C1 segment of cervical spinal cord (tissue), 14 donors: ENCODE measurements around the gene FRAS1.
"Not testable (repeated sequence)": the region's sequence is repeated elsewhere in the genome, so short reads cannot be mapped to it uniquely, and the experiment has no call there.

Source experiments
- DNase-seq, 14 donors: peaks; one replicate each; lab custom pipeline; 2025; lab: John Stamatoyannopoulos, UW

The FRAS1 gene

DNA sequence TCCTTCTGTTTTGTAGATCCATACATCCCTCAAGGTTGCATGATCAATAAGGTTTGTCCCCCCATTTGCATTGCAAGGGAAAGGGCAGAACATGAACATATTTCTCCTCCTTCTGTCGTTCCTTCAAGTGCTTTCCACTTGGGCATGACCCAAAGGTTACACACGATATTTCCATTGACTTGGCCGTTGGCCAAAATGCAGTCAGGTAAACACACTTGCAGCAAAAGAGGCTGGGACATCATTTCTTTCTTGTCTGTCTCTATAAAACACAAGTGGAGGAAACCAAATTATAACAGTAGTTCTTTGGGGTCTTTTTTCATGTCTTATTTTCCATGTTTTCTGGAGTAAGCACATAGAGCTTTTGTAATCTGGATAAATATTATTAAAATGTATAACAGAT lies 156.1 kb downstream of the FRAS1 start:
- no peak for DNase-seq

GRCh38 chr4:78214078-78214477 lies 157.0 kb downstream of the FRAS1 start:
- no peak for DNase-seq

GRCh38 chr4:78217557-78217956 lies 160.4 kb downstream of the FRAS1 start:
- DNase-seq, result no peak

DNA sequence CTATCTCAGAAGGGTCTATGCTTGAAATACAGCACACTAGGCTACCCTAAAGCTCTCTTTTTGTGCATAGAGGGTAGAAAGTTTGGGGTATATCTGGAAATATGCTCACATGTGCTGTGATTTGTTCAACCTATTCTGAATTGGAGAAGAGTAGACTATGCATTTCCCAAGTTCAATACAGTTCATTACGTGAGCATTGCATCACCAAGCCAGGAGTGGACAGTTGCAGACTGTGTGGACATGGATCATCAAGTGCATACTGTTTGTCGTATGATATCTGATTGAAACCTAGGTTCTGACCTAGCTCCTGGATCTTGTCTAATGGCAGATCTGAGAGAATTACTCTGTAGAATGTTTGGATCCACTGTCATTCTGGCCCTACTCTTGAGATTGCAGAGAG lies 161.1 kb downstream of the FRAS1 start:
- no peak for DNase-seq

DNA sequence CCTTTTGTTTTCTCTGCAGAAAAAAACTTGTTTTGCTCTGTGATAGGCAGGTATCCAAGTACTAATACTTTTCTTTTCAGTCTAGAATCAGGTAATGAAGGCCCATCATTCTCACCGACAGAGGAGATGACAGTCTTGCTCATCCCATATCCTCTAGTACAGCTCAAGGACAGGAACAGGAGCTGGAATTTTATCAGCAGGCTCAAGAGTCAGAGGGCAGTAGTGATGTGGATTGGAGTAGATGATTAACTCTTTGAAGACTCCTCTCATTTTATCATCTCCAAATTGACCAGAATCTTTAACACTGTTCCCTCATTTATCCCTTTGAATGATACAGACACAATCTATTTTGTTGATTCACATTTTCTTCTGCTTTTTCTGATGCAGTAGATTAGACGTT lies 162.7 kb downstream of the FRAS1 start:
- no peak for DNase-seq

- DNase-seq, result no peak
Observed at GRCh38 chr4:78220283-78220682, 163.2 kb downstream of the FRAS1 start.

DNA sequence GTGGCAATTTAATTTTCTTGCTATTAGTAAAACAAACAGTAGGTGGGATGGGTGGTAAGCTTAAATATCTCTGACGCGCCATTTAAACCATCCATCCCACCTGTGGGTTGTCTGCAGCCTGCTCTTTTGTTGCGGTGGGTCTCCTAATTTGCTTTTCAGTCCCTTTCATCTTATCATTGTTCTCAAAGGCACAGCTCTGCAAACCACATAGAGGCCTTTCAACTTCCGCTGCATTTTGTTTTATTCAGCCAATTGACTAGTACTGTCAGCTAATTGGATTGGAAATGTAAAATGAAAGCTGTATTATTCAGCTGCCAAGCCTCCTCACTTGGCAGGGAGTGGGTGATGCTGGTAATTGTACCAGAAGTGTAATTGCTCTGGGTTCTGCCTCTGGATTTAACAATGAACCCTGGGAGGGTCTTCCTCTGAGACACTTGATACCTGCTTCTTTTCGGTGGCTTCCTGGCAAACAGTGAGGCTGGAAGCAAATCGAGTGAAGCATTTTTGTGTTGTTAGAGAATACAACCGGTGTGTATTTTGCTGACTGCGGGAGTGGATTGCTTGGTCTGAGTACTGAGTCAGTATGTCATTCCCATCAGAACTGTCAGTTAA lies 165.6 kb downstream of the FRAS1 start:
- no peak for DNase-seq

- DNase-seq, result no peak
Observed at GRCh38 chr4:78225236-78225635, 168.1 kb downstream of the FRAS1 start.

DNA sequence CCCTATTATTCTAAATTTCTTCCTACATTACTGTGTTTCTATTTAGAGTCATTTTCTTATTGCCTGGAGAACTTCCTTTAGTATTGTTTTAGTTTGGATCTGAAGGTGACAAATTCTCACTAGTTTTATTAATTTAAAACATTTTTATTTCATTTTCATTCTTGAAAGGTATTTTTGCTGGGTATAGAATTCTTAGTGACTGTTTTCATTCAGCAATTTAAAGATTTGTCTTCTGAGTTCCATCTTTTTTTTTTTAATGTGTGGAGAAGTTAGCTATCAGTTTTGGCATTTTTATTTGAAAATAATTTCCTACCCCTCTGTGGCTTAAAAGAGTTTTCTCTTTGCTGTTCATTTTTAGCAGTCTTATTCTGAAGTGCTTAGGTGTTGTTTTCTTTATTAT lies 169.2 kb downstream of the FRAS1 start:
- DNase-seq, result no peak

DNA sequence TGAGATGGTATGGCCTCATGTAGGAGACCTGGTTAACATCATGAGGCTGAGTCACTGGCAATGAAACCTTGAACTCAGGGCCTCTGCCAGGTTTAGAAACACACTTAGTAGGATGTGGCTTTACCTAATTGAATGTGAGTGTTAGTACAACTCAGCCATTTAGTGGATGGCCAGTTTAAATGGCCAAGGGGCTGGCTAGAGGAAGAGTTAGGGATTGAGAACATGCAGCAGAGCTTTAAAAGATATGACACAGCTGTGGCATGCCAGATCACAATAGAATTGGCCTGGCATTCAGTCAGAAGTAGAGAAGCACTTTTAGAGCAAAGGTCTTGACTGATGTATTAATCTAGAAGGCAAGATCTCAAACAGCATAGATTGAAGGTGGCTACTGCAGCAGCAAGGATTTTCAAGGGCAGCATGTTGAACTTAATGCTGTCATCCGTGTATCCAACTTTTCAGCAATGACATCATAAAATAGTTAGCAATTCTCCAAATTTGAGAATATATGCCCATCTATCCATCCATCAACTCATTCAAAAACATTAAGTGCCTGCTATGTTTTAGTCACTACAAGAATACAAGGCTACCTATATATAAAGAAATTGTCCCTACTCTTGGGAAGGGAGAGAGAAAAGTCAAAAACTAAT lies 170.4 kb downstream of the FRAS1 start:
- DNase-seq, result no peak

GRCh38 chr4:78235800-78236199 lies 178.7 kb downstream of the FRAS1 start:
- no peak for DNase-seq

- DNase-seq, result no peak
Observed at GRCh38 chr4:78237360-78237759, 180.2 kb downstream of the FRAS1 start.

DNA sequence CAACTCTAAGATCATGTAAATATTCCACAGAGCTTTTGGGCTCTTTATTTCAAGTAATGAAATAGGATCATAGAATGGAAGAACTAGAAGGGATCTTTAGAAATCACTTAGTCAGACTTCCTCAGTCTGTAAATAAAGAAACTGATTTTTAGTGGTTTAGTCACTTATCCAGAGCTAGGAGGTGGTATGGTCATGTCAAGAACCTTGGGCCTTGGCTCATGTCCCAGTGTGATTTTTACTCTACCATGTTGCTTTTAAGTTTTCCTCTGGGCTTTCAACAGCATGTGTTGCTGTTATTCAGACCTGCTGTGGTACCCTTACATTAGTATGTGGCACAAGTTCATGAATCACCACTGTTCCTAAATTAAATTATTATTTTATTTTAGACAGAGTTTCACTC lies 184.9 kb downstream of the FRAS1 start:
- DNase-seq, result no peak

- DNase-seq, result no peak
Observed at GRCh38 chr4:78244705-78245485, 187.8 kb downstream of the FRAS1 start.

DNA sequence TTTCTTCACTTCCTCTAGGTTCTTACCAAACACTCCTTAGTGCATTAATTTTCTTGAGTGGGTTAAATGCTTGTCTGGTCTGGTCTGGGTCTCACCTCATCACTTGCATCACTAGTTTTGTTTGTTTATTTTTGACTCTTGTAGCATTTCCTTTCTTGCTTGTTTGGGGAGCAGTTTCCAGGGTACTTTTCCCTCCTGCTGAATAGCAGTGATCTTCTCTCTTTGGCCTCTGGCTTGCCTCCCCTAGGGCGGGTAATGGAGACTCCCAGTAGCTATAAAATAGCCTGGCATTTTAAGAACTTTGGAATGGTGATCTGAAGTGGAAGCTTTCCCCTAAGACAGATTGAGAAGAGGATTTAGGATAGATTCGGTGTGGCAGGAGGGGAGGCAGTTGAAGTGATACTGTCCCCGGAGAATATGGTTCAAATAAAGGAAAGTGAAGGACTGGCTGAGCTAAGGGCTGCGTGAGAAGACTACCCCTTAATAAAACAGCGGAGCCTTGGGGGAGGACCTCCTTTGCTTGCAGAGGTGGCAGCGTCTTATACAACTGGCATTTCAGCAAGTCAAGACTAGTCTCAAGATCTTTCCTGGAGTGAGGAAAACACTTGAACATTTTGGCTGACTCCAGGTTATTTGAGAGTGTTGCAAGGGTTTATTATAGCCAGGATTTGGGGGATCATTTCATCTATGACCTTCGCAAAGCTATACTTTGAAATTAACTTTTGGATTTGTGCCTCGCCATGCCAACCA lies 190.6 kb downstream of the FRAS1 start:
- DNase-seq, result no peak

DNA sequence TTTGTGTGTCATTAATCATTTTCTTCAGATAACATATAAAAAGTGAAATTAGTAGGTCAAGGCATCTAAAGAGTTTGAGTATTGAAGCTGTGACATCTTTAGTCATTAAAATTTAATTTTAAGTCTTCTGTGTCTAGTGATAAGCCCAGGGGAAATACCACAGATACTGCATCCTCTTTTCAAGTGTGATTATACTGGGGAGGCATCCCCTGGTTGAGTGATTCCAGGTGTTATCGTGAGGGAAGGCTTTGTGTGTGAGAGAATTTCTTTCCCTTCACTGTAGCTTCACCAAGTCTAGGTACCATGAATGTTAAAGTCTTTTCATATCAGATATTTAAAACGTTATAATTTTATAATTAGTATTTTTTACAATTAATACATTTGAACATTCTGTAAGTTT lies 193.4 kb downstream of the FRAS1 start:
- no peak for DNase-seq

DNA sequence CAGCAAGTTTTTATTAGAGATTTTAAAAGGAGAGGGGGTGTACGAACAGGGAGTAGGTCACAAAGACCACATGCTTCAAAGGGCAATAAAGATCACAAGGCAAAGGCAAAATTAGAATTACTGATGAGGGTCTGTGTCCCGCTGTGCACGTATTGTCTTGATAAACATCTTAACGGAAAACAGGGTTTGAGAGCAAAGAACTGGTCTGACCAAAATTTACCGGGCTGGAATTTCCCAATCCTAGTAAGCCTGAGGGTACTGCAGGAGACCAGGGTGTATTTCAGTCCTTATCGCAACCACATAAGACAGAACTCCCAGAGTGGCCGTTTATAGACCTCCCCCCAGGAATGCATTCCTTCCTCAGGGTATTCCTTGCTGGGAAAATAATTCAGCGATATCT lies 195.7 kb downstream of the FRAS1 start:
- not testable (repeated sequence) for DNase-seq

DNA sequence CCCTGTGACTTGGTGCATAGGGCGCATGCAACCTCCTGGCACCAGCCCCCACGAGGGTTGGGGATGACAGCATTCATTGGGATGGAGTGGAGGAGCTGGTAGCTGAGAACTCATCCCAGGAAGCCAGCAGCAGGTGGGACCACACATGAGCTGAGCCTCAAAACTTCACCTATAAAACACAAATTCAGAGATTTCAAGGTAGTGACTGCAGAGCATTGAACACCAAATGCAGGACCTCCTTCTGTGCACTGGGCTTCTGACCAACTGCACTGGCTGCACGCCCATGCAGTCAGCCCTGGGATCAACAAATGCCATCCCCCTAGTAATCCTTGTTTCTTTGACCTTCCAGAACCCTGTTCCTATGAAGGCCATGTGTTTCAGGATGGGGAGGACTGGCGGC lies 197.8 kb downstream of the FRAS1 start:
- no peak for DNase-seq

- no peak for DNase-seq
Observed at GRCh38 chr4:78265006-78265405, 207.9 kb downstream of the FRAS1 start.

- no peak for DNase-seq
Observed at GRCh38 chr4:78267790-78268189, 210.7 kb downstream of the FRAS1 start.

GRCh38 chr4:78268597-78268996 lies 211.5 kb downstream of the FRAS1 start:
- DNase-seq, result no peak

- not testable (repeated sequence) for DNase-seq
Observed at GRCh38 chr4:78275450-78275849, 218.3 kb downstream of the FRAS1 start.
